HepG2 (cell line): ENCODE results near the gene FASLG.

Experiments
- CTCF ChIP-seq: sonication (generic); formaldehyde crosslinking; IDR thresholded peaks from 2 replicates; pipeline ENCODE4 v1.5.0; 2020; ENCODE audit warnings: mild to moderate bottlenecking, missing genetic modification reagents, moderate library complexity
- MAX ChIP-seq: IDR thresholded peaks from 2 replicates; pipeline ENCODE4 v1.6.1; 2012; ENCODE audit warnings: inconsistent platforms
- NR2F1 ChIP-seq, 2 experiments: fragments of 450-650 bp in 1 of 2; formaldehyde crosslinking in 1 of 2; IDR thresholded peaks; 2 replicates each; pipeline versions ENCODE4 v1.5.0 to v1.6.1; 2016 to 2020; ENCODE audit warnings: mild to moderate bottlenecking in 1 of 2, missing compliant biosample characterization in 1 of 2, missing genetic modification reagents in 1 of 2, moderate library complexity in 1 of 2
- PHF8 ChIP-seq: sonication (generic); formaldehyde crosslinking; IDR thresholded peaks from 2 replicates; pipeline ENCODE4 v1.5.0; 2020; ENCODE audit warnings: missing genetic modification reagents
- POLR2AphosphoS5 ChIP-seq: IDR thresholded peaks from 2 replicates; pipeline ENCODE4 v1.6.1; 2012; ENCODE audit warnings: low read depth, low read length
- RBM39 ChIP-seq: fragments of 200-400 bp; formaldehyde crosslinking; IDR thresholded peaks from one replicate; pipeline ENCODE4 v1.6.1; 2018; ENCODE audit warnings: antibody characterized with exemption, mild to moderate bottlenecking, low read depth, low read length; ENCODE audit not compliant: poor library complexity, severe bottlenecking
- SP4 ChIP-seq: sonication (generic); formaldehyde crosslinking; IDR thresholded peaks from 2 replicates; pipeline ENCODE4 v1.8.1; 2023; ENCODE audit warnings: mild to moderate bottlenecking, missing genetic modification reagents
- USF2 ChIP-seq, 2 experiments: sonication (generic) in 1 of 2; formaldehyde crosslinking in 1 of 2; IDR thresholded peaks; 2 replicates each; pipeline versions ENCODE4 v1.5.1 to v1.6.1; 2011 to 2020; ENCODE audit warnings: borderline replicate concordance in 1 of 2, low read depth in 1 of 2, low read length in 1 of 2, mild to moderate bottlenecking in 1 of 2, missing genetic modification reagents in 1 of 2, moderate library complexity in 1 of 2
- ZNF530 ChIP-seq: sonication (generic); formaldehyde crosslinking; IDR thresholded peaks from 2 replicates; pipeline ENCODE4 v1.5.0; 2020; ENCODE audit warnings: low read depth, mild to moderate bottlenecking, missing genetic modification reagents
- TF ChIP-seq, protein P1 (sequence below): sonication (generic); formaldehyde crosslinking; IDR thresholded peaks from 2 replicates; pipeline ENCODE4 v1.4.0; 2020; ENCODE audit warnings: missing genetic modification reagents

- TF ChIP-seq CTCF (CRISPR knock-in tag) = no peak
- TF ChIP-seq POLR2AphosphoS5 = no peak
- TF ChIP-seq USF2 (IDR thresholded peaks at IDR 0.05; ENCODE audit: low read depth, low read length) = no peak
- TF ChIP-seq USF2 (CRISPR knock-in tag; IDR thresholded peaks at IDR 0.05; ENCODE audit: borderline replicate concordance) = no peak
- no peak for TF ChIP-seq RBM39
- no peak for TF ChIP-seq ZNF530 (CRISPR knock-in tag)
- TF ChIP-seq PHF8 = no peak
- no peak for TF ChIP-seq NR2F1 (CRISPR knock-in tag; IDR thresholded peaks at IDR 0.05)
- TF ChIP-seq, protein P1, sequence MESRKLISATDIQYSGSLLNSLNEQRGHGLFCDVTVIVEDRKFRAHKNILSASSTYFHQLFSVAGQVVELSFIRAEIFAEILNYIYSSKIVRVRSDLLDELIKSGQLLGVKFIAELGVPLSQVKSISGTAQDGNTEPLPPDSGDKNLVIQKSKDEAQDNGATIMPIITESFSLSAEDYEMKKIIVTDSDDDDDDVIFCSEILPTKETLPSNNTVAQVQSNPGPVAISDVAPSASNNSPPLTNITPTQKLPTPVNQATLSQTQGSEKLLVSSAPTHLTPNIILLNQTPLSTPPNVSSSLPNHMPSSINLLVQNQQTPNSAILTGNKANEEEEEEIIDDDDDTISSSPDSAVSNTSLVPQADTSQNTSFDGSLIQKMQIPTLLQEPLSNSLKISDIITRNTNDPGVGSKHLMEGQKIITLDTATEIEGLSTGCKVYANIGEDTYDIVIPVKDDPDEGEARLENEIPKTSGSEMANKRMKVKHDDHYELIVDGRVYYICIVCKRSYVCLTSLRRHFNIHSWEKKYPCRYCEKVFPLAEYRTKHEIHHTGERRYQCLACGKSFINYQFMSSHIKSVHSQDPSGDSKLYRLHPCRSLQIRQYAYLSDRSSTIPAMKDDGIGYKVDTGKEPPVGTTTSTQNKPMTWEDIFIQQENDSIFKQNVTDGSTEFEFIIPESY (CRISPR knock-in tag) = no peak
- no peak for TF ChIP-seq SP4
- no peak for TF ChIP-seq MAX
Measured at GRCh38 chr1:172670791-172671190, 11.9 kb downstream of the FASLG start.
